HAP-1 (cell line): Measurements from ENCODE around the gene EFHC1.

ENCODE experiments used
- DNase-seq, 2 experiments: peaks; one replicate each; pipeline ENCODE4 v3.0.0-alpha.2; 2016 to 2020; ENCODE audit warnings: low spot score in 2 of 2
- H3K27me3 ChIP-seq: fragments of 250-450 bp; sonication (Bioruptor Pico); 2 replicates; pipeline ENCODE4 v1.5.1; 2020; ENCODE audit warnings: low read depth, mild to moderate bottlenecking, moderate library complexity
- H3K36me3 ChIP-seq: fragments of 250-450 bp; sonication (Bioruptor Pico); replicated peaks from 2 replicates; pipeline ENCODE4 v1.5.1; 2020; ENCODE audit warnings: mild to moderate bottlenecking
- H3K4me1 ChIP-seq: fragments of 250-450 bp; sonication (Bioruptor Pico); 2 replicates; pipeline ENCODE4 v1.5.1; 2020; ENCODE audit warnings: mild to moderate bottlenecking
- H3K4me3 ChIP-seq: fragments of 250-450 bp; sonication (Bioruptor Pico); 2 replicates; pipeline ENCODE4 v1.5.1; 2020; ENCODE audit warnings: mild to moderate bottlenecking, moderate library complexity
- H3K9me3 ChIP-seq: fragments of 250-450 bp; sonication (Bioruptor Pico); 2 replicates; pipeline ENCODE4 v1.5.1; 2020; ENCODE audit warnings: mild to moderate bottlenecking, moderate library complexity
- in situ Hi-C: fragments of 300-500 bp; cut with MboI; formaldehyde crosslinking; loops from 3 replicates; pipeline ENCODE4 v1.14.3; 2020; ENCODE audit warnings: low sequenced_read_pairs, inconsistent platforms, mixed read lengths

Gene EFHC1

GRCh38 chr6:52495922-52496321, 75.8 kb downstream of the EFHC1 start:
- in situ Hi-C loops = no loop called here
- Histone ChIP-seq H3K36me3 (no peaks in the 10 kb centered on the region), H3K9me3 (no peaks in the 10 kb centered on the region), H3K4me1 (peaks cover 9% of the 10 kb centered on the region), H3K4me3 (no peak overlapping the region), H3K27me3 (no peaks in the 10 kb centered on the region)
- DNase-seq = no peak

DNA sequence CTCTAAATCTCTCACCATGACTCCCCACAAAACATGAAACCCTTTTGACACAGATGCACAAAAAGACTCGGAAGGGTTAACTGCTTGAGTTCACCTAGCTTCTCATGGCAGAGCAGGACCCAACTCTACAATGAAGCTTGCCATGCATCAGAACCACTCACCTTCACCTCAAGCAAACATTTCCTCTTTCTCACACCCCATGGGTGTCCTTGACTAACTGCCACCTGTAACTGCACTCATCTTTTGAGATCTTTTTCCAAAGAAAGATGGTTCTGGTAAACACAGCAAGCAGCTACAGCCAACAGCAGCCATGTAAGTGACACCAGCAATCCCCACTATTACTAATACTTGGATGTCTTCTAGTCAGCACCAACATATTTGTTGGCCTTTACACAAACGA, 76.5 kb downstream of the EFHC1 start:
- in situ Hi-C loops = no loop called here
- peaks cover 9% of the 10 kb centered on the region for H3K4me1 ChIP-seq
- no peaks in the 10 kb centered on the region for H3K36me3 ChIP-seq
- no peak for DNase-seq
- H3K4me3 ChIP-seq = no peak overlapping the region
- no peaks in the 10 kb centered on the region for H3K27me3 ChIP-seq
- H3K9me3 ChIP-seq = no peaks in the 10 kb centered on the region

- Histone ChIP-seq H3K36me3 (peaks cover 5% of the 10 kb centered on the region; the same call in 1 of the 2 replicates), H3K4me1 (peaks cover 9% of the 10 kb centered on the region), H3K4me3 (no peak overlapping the region), H3K27me3 (no peaks in the 10 kb centered on the region), H3K9me3 (no peaks in the 10 kb centered on the region)
- in situ Hi-C loops = no loop called here
- no peak for DNase-seq
Observed at GRCh38 chr6:52497652-52498408, 77.7 kb downstream of the EFHC1 start.

GRCh38 chr6:52498538-52499017, 78.4 kb downstream of the EFHC1 start:
- H3K4me3 ChIP-seq = no peak overlapping the region
- in situ Hi-C loops = no loop called here
- H3K36me3 ChIP-seq = peaks cover 5% of the 10 kb centered on the region; the same call in 1 of the 2 replicates
- no peaks in the 10 kb centered on the region for H3K9me3 ChIP-seq
- H3K27me3 ChIP-seq = no peaks in the 10 kb centered on the region
- DNase-seq = no peak
- H3K4me1 ChIP-seq = peaks cover 9% of the 10 kb centered on the region

GRCh38 chr6:52499026-52499425, 78.9 kb downstream of the EFHC1 start:
- Histone ChIP-seq H3K4me3 (no peak overlapping the region), H3K9me3 (no peaks in the 10 kb centered on the region), H3K4me1 (peaks cover 12% of the 10 kb centered on the region), H3K27me3 (no peaks in the 10 kb centered on the region), H3K36me3 (peaks cover 5% of the 10 kb centered on the region; the same call in 1 of the 2 replicates)
- DNase-seq = peak in 1 of 2 experiments; percentile 36
- in situ Hi-C loops = no loop called here

- Histone ChIP-seq H3K4me3 (no peak overlapping the region), H3K36me3 (peaks cover 5% of the 10 kb centered on the region; the same call in 1 of the 2 replicates), H3K27me3 (no peaks in the 10 kb centered on the region), H3K4me1 (peaks cover 14% of the 10 kb centered on the region), H3K9me3 (no peaks in the 10 kb centered on the region)
- no peak for DNase-seq
- in situ Hi-C loops = no loop called here
Observed at GRCh38 chr6:52499681-52500236, 79.6 kb downstream of the EFHC1 start.

DNA sequence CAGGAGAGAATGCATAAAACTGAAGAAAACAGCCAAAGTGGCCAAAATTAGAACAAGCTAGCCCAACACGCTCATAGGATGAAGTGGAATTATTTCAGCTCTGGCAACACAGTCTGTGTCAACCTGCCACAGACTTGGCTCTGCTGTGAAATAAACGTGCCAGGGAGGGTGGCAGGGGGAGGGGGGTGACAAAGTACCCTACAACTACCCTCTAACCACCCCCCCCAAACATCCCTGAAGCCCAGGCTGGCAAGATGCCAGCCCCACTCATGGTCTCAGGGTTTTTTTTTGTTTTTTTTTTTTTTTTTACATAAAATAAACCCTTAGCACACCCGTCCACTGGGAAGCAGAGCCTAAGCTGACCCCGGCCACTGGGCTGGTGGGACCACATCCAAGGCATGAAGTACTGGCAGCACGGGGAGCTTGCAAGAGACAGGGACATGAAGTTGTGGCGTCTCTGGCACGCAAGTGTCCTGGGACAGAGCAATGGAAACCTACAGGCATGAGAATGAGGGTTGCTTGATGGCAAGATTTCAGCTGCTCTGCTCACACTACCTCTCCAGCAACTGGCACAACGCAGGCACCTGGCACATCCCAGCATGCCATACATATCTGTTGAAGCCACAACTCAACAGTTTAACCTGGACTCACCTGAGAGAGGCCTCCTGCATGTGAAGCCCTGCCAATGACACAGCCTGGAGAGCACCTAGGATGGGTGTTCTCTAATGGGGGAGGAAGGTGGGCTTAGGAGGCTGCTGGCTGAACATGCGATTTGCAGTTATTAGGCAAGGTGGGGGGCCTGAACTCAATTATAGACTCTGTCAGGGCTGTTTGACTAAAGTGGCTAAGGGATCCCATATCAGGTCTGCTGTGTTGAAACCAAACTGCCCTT, 80.3 kb downstream of the EFHC1 start:
- H3K4me3 ChIP-seq = no peak overlapping the region
- in situ Hi-C loops = no loop called here
- no peak for DNase-seq
- H3K9me3 ChIP-seq = no peaks in the 10 kb centered on the region
- H3K4me1 ChIP-seq = peaks cover 14% of the 10 kb centered on the region
- H3K36me3 ChIP-seq = peaks cover 5% of the 10 kb centered on the region; the same call in 1 of the 2 replicates
- H3K27me3 ChIP-seq = no peaks in the 10 kb centered on the region

DNA sequence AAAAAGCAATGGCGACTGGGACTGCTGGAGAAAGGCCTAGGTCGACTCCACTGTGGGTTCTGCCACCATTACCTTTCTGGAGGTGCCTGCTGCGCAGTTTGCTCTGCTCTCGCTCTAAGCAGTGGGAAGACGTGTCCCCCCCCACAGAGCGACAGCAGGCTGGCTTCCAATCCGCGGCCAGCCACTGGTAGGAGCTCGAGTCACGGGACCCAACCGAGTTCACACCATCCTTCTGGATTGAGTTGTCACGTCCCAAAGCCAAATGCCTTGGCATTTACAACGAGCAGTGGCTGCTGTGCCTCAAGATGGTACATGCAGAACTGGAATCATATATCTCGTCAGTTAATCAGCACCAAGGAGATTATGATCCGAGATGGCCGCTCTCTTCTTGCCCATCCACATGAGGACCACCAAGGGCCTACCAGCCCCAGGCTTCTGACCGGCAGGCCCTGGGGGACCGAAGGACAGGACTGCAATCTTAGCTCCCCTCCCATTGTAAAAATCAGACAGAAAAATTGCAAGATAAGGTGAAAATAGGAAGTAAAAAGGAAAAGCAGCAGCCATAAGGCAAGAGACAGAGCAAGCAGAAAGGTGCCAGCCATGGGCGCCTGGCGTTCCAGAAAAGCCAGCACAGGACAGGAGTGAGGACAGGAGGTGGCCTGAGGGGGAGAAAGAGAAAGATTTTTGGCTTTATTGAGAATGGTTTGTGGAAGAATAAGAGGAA, 82.3 kb downstream of the EFHC1 start:
- peaks cover 14% of the 10 kb centered on the region for H3K4me1 ChIP-seq
- in situ Hi-C loops = no loop called here

GRCh38 chr6:52503323-52503747, 83.2 kb downstream of the EFHC1 start:
- Histone ChIP-seq H3K36me3 (peaks cover 8% of the 10 kb centered on the region), H3K4me3 (no peak overlapping the region), H3K4me1 (peaks cover 14% of the 10 kb centered on the region), H3K9me3 (no peaks in the 10 kb centered on the region), H3K27me3 (no peaks in the 10 kb centered on the region)
- no peak for DNase-seq
- in situ Hi-C loops = no loop called here

More for the DNA sequence above, 82.3 kb downstream of the EFHC1 start:
- no peak for DNase-seq
- Histone ChIP-seq H3K4me3 (no peak overlapping the region), H3K9me3 (no peaks in the 10 kb centered on the region), H3K27me3 (no peaks in the 10 kb centered on the region), H3K36me3 (peaks cover 5% of the 10 kb centered on the region; the same call in 1 of the 2 replicates)

DNA sequence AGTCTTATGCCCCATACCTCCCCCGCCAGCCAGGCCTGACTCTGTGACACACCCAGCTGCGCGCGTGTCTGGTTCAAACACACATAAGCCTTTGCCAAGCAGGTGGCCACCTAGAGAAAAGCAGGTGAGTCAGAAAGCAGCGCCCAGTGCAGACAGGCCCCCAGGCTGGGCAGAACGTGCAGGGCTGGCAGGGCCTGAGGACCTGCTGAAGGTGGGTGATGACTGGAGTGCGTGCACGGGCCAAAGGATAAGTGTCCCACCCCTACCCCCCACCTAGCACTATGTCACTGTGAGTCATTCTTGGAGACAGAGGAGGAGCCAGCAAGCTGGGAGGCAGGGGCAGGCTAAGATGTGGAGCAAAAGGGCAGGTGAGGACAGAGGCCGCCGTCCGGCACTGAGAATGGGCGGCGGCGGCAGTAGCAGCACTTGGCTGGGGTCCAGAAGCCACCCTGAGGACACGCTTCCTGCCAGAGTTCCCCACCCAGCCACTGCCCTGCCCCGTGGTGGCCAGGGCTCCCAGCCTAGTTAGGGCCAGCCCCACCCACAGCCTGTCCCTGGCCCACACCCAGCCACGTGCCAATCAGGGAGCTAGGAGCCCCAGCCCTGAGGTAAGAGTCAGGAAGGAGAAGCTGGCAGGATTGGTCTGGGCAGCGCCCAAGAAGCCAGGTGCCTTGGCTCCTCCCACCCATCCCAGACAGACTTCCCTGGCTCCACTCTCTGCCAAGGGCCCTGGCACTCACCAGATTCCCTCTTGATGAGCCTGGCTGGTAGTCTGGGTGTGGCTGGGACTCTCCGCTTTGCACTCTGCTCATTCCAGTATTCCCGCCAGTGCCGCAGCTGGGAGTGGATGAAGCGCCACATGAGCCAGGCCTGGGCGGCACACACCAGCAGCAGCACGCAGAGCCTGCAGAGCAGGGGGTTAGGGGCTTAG, 84.0 kb downstream of the EFHC1 start:
- Histone ChIP-seq H3K9me3 (no peaks in the 10 kb centered on the region), H3K36me3 (peaks cover 14% of the 10 kb centered on the region), H3K27me3 (no peaks in the 10 kb centered on the region), H3K4me1 (peaks cover 10% of the 10 kb centered on the region), H3K4me3 (no peak overlapping the region)
- DNase-seq = peak; percentile 9 to 59
- in situ Hi-C loops = no loop called here

- DNase-seq = no peak
- Histone ChIP-seq H3K4me3 (no peak overlapping the region), H3K36me3 (peaks cover 20% of the 10 kb centered on the region), H3K27me3 (no peaks in the 10 kb centered on the region), H3K4me1 (peaks cover 6% of the 10 kb centered on the region), H3K9me3 (no peaks in the 10 kb centered on the region)
- in situ Hi-C loops = no loop called here
Observed at GRCh38 chr6:52504782-52505136, 84.6 kb downstream of the EFHC1 start.

DNA sequence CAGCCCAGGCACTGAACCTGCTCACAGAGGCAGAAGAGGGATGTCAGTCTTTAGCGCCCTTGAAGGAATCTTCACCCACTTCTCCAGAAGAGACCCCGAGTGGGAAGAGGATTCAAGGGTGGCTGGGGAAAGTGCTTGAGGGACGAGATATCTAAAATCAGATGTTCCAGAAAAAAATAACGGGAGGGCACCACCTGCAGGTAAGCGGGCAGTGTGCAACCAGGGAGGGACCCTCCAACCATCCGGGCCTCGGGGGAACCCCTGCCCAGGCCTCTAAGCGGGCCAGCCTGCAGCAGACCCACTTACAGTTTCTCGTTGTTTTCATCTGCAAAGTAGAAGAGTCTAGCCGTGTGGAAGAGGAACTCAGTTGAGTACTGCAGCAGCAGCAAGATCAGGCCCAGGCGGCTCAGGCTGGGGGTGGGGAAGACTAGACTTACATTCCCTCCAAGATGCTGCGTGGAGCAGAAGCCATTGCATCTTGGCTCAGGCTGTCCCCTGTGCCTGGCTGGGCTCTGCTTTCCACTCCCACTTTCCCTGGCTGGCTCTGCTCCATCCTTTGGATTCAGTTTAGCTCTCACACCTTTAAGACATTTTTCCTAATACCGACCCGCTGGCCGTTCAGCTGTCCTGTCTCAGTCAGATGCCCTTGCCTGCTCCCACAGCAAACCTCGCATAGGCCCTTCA, 85.7 kb downstream of the EFHC1 start:
- DNase-seq = no peak
- Histone ChIP-seq H3K36me3 (peaks cover 28% of the 10 kb centered on the region), H3K9me3 (no peaks in the 10 kb centered on the region), H3K4me3 (no peak overlapping the region), H3K4me1 (peaks cover 17% of the 10 kb centered on the region), H3K27me3 (no peaks in the 10 kb centered on the region)
- in situ Hi-C loops = no loop called here
